GM19238 (cell line): ENCODE measurements around the gene ANGPTL3.

Source experiments
- DNase-seq: peaks from one replicate; pipeline ENCODE4 v3.0.0; 2011; ENCODE audit warnings: low spot score; ENCODE audit not compliant: insufficient read length

Gene ANGPTL3

DNA sequence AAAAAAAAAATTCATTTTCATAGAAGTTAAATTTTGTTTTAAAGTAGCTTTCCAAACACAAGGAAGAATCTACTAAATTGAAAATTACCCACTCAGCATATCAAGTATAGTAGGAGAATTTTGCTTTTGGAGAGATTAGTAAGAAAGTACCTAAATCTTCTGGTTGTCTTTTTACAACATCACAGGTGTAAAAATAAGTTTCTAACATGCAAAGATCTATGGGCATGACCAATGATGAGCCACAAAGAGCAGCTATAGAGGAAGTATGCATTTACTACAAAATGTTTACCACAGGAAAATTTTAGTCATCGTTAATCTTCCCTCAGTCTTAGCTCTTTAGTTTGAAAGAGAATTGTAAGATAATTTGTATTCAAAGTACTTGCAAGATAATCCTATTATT lies 28.1 kb downstream of the ANGPTL3 start:
- DNase-seq = no peak

DNA sequence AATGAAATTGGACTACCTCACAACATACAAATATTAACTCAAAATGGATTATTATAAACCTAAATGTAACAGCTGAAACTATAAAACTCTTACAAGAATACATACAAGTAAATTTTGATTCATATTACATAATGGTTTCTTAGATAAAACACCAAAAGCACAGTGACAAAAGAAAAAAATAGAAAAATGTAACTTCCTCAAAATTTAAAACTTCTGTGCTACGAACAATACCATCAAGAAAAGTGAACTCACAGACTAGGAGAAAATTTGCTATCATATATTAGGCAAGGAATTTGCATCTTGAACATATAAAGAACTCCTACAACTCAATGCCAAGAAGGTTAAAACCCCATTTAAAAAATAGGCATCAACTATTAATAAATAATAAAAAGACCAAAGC lies 31.2 kb downstream of the ANGPTL3 start:
- no peak for DNase-seq

DNA sequence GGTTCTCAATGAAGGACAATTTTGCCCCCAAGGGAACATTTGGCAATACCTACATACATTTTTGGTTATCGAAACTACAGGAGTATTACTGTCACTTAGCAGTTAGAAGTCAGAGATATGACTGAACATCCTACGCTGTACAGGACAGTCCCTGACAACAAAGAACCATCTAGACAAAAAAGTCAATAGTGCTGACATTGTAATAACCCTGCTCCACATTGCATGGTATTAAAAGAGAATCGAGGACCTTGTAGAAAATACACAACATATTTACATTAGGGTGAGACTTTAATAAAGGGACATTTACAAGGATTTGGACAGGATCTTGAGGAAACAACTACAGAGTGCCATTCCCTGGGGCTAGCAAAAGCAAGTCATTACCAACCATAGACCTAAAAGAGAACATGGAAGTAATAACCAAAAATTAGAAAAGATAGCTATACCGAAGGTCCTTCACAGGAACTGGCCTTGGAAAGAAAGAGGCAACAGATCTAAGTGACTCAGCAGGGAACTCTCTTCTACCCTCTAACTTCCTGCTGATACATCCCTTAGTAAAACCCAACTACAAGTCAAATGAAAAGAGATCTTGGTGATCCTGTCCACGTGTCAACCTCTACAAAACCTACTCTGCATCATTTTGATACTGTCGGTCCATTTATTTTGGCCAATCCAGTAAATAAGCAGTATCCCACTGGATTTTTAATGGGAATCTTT lies 40.2 kb downstream of the ANGPTL3 start:
- DNase-seq = no peak

DNA sequence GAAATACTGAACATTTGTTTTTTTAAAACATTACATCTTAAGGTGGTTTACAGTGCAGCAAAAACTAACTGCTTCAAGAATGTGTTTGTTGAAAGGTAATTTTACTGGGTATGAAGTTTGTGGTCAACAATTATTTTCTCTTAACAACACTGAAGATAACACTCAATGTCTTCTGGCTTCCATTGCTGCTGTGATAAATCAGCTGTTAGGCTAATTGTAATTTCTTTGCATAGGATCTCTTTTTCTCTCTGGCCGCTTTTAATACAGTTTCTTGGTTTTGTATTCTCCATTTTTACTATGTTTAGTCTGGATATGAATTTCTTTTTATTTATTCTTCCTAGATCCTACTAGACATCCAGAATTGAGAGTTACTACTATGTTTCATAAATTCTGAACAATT lies 46.0 kb downstream of the ANGPTL3 start:
- DNase-seq = no peak

- DNase-seq = no peak
Observed at GRCh38 chr1:62652387-62652786, 55.1 kb downstream of the ANGPTL3 start.

DNA sequence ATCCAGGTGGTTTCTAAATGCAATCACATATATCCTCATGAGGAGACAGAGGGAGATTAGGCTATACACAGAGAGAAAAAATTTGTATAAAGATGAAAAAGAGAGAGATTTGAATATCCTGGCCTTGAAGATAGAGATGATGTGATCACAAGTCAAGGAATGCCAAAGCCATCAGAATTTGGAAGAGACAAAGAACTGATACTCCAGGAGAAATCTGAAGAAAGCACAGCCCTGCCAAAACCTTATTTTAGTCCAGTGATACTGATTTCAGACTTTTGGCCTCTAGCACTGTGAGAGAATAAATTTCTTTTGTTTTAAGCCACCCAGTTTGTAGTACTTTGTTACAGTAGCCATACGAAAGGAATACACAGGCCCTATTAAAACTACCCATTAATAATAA lies 57.4 kb downstream of the ANGPTL3 start:
- no peak for DNase-seq
